ENCODE results near the gene CDT1. TPM values are rescaled to one million over a fixed set of nuclear protein-coding genes. Genes with fewer than 3 reads are reported as not detected.

Gene CDT1
- total and polyA plus RNA-seq, 2 donors (not counting 1 experiment from before 2014, with no cell fraction given) = 1.3 to 3.6 TPM

- H3K9ac ChIP-seq (ENCODE audit: insufficient read depth, low read length) = no peak overlapping the region
- no peak overlapping the region for H2AFZ ChIP-seq (ENCODE audit: low read length)
- peaks cover 32% of the 10 kb centered on the region for H3K79me2 ChIP-seq (ENCODE audit: control insufficient read depth, insufficient read depth, low read length)
- peak overlapping the region in 1 of 4 experiments; percentile 62 for H3K4me3 ChIP-seq (replicated peaks in 1 of 4; ENCODE audit: control extremely low read depth in 1 of 4, insufficient read depth in 1 of 4, low read depth in 3 of 4, low read length in 4 of 4)
- H3K27ac ChIP-seq (ENCODE audit: insufficient read depth, low read length) = no peak overlapping the region
- no peaks in the 10 kb centered on the region for H4K20me1 ChIP-seq (ENCODE audit: control insufficient read depth, extremely low read depth, insufficient read depth, low read length)
- no peak for DNase-seq (ENCODE audit: low read depth in 2 of 2)
- H3K36me3 ChIP-seq (ENCODE audit: control insufficient read depth, insufficient read depth, low read length) = peaks cover 25% of the 10 kb centered on the region
- TF ChIP-seq EZH2 (IDR thresholded peaks at IDR 0.05; ENCODE audit: low read length, missing control alignments) (no peak), CTCF (conservative IDR thresholded peaks at IDR 0.05 in 1 of 2, IDR thresholded peaks at IDR 0.05 in 1 of 2; ENCODE audit: low read depth in 1 of 2, low read length in 2 of 2) (no peak)
- H3K9me3 ChIP-seq (ENCODE audit: control insufficient read depth, insufficient read depth, low read depth, low read length) = no peaks in the 10 kb centered on the region
- H3K4me2 ChIP-seq (ENCODE audit: extremely low read depth, insufficient read depth, low read length) = peak overlapping the region; percentile 27
- peaks cover 15% of the 10 kb centered on the region for H3K4me1 ChIP-seq (ENCODE audit: control insufficient read depth, extremely low read depth, insufficient read depth, low read length)
- no peaks in the 10 kb centered on the region for H3K27me3 ChIP-seq (ENCODE audit: control insufficient read depth, insufficient read depth, low read length)
Measured at GRCh38 chr16:88805340-88805715, 1.7 kb downstream of the CDT1 start.

- H3K9ac ChIP-seq (ENCODE audit: insufficient read depth, low read length) = no peak overlapping the region
- H2AFZ ChIP-seq (ENCODE audit: low read length) = no peak overlapping the region
- no peaks in the 10 kb centered on the region for H3K9me3 ChIP-seq (ENCODE audit: control insufficient read depth, insufficient read depth, low read depth, low read length)
- peaks cover 36% of the 10 kb centered on the region for H3K79me2 ChIP-seq (ENCODE audit: control insufficient read depth, insufficient read depth, low read length)
- no peaks in the 10 kb centered on the region for H4K20me1 ChIP-seq (ENCODE audit: control insufficient read depth, extremely low read depth, insufficient read depth, low read length)
- DNase-seq (ENCODE audit: low read depth in 2 of 2) = no peak
- H3K4me1 ChIP-seq (ENCODE audit: control insufficient read depth, extremely low read depth, insufficient read depth, low read length) = peaks cover 20% of the 10 kb centered on the region
- no peak overlapping the region for H3K4me3 ChIP-seq (replicated peaks in 1 of 4; ENCODE audit: control extremely low read depth in 1 of 4, insufficient read depth in 1 of 4, low read depth in 3 of 4, low read length in 4 of 4)
- TF ChIP-seq EZH2 (IDR thresholded peaks at IDR 0.05; ENCODE audit: low read length, missing control alignments) (no peak), CTCF (conservative IDR thresholded peaks at IDR 0.05 in 1 of 2, IDR thresholded peaks at IDR 0.05 in 1 of 2; ENCODE audit: low read depth in 1 of 2, low read length in 2 of 2) (no peak)
- H3K36me3 ChIP-seq (ENCODE audit: control insufficient read depth, insufficient read depth, low read length) = peaks cover 25% of the 10 kb centered on the region
- no peaks in the 10 kb centered on the region for H3K27me3 ChIP-seq (ENCODE audit: control insufficient read depth, insufficient read depth, low read length)
- no peak overlapping the region for H3K27ac ChIP-seq (ENCODE audit: insufficient read depth, low read length)
- no peak overlapping the region for H3K4me2 ChIP-seq (ENCODE audit: extremely low read depth, insufficient read depth, low read length)
Measured at GRCh38 chr16:88805887-88806393, 2.4 kb downstream of the CDT1 start.

- Histone ChIP-seq H2AFZ (ENCODE audit: low read length) (no peak overlapping the region), H3K27ac (ENCODE audit: insufficient read depth, low read length) (no peak overlapping the region), H3K9ac (ENCODE audit: insufficient read depth, low read length) (no peak overlapping the region), H3K79me2 (ENCODE audit: control insufficient read depth, insufficient read depth, low read length) (peaks cover 36% of the 10 kb centered on the region), H3K9me3 (ENCODE audit: control insufficient read depth, insufficient read depth, low read depth, low read length) (no peaks in the 10 kb centered on the region), H3K4me2 (ENCODE audit: extremely low read depth, insufficient read depth, low read length) (no peak overlapping the region), H3K27me3 (ENCODE audit: control insufficient read depth, insufficient read depth, low read length) (no peaks in the 10 kb centered on the region), H3K4me1 (ENCODE audit: control insufficient read depth, extremely low read depth, insufficient read depth, low read length) (peaks cover 21% of the 10 kb centered on the region), H4K20me1 (ENCODE audit: control insufficient read depth, extremely low read depth, insufficient read depth, low read length) (no peaks in the 10 kb centered on the region), H3K36me3 (ENCODE audit: control insufficient read depth, insufficient read depth, low read length) (peaks cover 25% of the 10 kb centered on the region), H3K4me3 (replicated peaks in 1 of 4; ENCODE audit: control extremely low read depth in 1 of 4, insufficient read depth in 1 of 4, low read depth in 3 of 4, low read length in 4 of 4) (no peak overlapping the region)
- TF ChIP-seq EZH2 (IDR thresholded peaks at IDR 0.05; ENCODE audit: low read length, missing control alignments) (no peak), CTCF (conservative IDR thresholded peaks at IDR 0.05 in 1 of 2, IDR thresholded peaks at IDR 0.05 in 1 of 2; ENCODE audit: low read depth in 1 of 2, low read length in 2 of 2) (no peak)
- DNase-seq (ENCODE audit: low read depth in 2 of 2) = no peak
Measured at GRCh38 chr16:88806491-88807111, 3.0 kb downstream of the CDT1 start.
